GM21423 (cell line): ENCODE data around the gene ZC3H8.

Source experiments
- ATAC-seq: cut with Tn5 transposase; IDR thresholded peaks from one replicate; pipeline ENCODE4 v1.9.1; 2021; ENCODE audit warnings: mild to moderate bottlenecking, moderate library complexity; ENCODE audit not compliant: unreplicated experiment

ZC3H8 gene

DNA sequence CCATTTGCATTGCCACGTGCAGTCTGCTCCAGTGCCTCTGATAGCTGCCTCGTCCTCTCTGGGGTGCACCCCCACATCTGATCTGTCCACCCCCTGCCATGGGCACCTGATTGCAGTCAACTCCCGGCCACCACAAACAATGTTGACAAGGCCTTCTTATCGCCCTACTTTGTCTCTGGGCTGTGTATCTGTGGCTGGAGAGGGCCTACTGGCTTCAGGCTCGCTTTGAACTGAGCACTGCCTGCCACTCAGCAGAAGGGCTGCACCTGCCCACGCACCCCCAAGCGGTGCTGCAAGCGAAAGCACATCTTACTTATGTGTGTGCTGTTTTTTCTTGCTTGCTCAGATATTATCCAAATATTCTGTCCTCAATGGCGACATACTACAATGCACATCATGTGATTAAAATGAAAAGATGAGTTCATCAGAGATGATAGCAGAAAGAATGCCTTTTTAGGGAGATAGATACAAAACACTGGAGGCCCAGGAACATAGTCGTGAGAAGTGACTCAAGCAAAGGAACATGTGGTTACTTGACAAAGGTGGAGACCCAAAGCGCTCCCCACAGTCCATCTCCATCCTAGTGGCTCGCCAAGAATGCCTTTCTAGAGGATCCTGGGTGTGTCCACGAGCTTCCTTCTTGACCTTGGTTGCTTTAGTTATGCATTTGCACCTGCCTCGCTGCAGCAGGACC lies 87.9 kb downstream of the ZC3H8 start:
- ATAC-seq, result no peak

DNA sequence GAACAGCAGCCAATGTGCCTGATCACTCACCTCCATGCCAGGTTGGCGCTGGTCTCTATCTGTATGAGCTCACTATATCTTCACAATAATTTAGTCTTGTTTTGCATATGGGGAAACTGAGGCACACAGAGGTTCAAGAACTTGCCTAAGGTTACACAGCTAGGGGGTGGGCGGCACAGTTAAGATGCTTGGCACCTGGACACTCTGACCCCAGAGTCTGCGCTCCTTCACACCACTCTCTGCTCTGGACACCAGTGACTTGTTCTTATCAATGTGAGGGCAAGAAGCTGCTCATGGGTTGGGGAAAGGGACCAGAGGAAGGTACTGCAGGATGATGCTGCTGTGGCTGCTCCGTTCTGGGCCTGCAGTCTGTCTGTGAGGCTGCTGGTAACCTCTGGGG lies 89.5 kb downstream of the ZC3H8 start:
- ATAC-seq, result no peak

DNA sequence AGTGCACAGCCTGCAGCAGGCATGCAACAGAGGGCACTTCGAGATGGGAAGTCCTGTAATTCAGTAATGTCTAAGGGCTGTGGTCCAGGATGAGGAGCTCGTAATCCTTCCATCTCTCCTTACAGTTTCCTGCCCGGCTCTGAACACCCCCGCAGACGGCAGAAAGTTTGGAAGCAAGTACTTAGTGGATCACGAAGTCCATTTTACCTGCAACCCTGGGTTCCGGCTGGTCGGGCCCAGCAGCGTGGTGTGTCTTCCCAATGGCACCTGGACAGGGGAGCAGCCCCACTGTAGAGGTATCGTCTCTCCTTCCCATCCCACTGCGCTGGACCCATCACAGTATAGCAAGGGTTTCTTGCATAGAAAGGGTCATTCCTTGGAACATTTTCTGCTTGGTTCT lies 90.0 kb downstream of the ZC3H8 start:
- no peak for ATAC-seq

DNA sequence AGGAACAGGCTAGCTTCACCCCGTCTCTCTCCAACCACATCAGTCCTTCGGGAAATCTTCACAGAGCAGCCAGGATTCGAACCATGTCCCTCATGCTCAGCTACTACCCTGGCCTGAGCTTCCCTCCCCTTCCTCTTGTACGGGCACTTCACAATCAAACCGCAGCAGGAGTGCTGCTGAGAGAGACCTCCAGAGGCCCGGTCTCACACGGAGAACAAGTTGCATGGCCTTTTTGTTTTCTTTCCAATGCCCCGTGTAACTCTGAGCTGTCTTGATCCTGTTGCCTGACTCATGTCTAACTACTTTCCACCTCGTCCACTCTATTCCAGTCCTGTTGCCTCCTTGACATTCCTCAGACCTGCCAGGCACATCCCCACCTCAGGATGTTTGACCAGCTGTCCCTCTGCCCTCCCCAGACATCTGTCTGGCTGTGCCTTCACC lies 91.3 kb downstream of the ZC3H8 start:
- ATAC-seq, result no peak

DNA sequence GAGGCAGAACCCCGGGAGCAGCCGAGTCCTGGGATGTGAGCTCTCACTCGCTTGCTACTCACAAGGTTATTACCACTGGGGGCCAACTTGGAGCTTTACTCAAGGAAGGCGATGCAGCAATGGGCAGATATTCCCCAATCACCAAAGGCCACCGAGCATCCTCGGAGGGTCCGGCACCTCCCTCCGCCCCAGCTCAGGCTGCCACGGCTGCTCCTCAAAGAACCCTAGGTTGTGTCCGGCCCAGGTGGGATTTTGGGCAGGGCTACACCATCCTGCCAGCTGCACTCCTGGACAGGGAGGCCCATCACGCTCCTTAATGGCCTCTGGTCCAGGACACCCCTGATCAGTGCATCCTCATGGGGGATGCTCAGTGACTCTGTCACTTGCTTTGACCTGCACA lies 91.9 kb downstream of the ZC3H8 start:
- no peak for ATAC-seq

DNA sequence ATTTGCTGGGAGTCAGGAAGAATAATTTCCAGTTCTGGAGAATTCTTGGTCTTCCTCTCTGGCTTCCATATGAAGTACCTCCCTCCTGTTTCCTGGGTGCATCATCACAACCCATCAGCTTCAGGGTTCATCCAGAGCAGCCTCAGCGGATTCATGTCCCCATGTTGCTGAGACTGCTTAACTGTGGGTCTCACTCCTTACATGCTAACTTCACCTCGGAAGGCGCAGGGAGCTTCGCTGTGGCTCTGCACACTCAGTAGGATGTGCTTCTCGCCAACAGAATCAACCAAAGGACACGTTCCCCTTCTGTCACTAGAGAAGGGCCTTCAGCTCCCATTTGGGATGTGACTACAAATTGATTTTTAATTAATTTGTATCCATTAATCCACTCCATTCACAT lies 92.5 kb downstream of the ZC3H8 start:
- ATAC-seq, result no peak
